ENCODE results near the gene PTGDS.
"Not testable (repeated sequence)": the region's sequence is repeated elsewhere in the genome, so short reads cannot be mapped to it uniquely, and the experiment has no call there.

The PTGDS gene

GRCh38 chr9:136992819-136993369 lies 15.6 kb downstream of the PTGDS start:
- DNase-seq, result no peak

GRCh38 chr9:136994180-136994887 lies 17.0 kb downstream of the PTGDS start:
- DNase-seq, result no peak

GRCh38 chr9:136994888-136995230 lies 17.6 kb downstream of the PTGDS start:
- DNase-seq, result no peak

- DNase-seq, result no peak
These were observed 18.1 kb downstream of the PTGDS start for GRCh38 chr9:136995362-136995761.

- no peak for DNase-seq
These were observed 18.5 kb downstream of the PTGDS start for GRCh38 chr9:136995772-136996311.

- DNase-seq, result no peak
These were observed 19.3 kb downstream of the PTGDS start, which contains the start of gene CLIC3 for GRCh38 chr9:136996361-136997292. CLIC3 (minus strand) TSS chr9:136996568; CDS start chr9:136996543, 25 bp downstream.

GRCh38 chr9:136997371-136997770 lies 20.1 kb downstream of the PTGDS start:
- DNase-seq, result no peak

GRCh38 chr9:136997830-136998234 lies 20.5 kb downstream of the PTGDS start:
- DNase-seq, result no peak

GRCh38 chr9:137000177-137000930 lies 23.1 kb downstream of the PTGDS start:
- DNase-seq, result peak; percentile 39

- DNase-seq, result no peak
These were observed 24.7 kb downstream of the PTGDS start for GRCh38 chr9:137001857-137002645.

GRCh38 chr9:137002646-137003041 lies 25.3 kb downstream of the PTGDS start:
- no peak for DNase-seq

- not testable (repeated sequence) for DNase-seq
These were observed 27.0 kb downstream of the PTGDS start for GRCh38 chr9:137004285-137004684.

- DNase-seq, result no peak
These were observed 29.1 kb downstream of the PTGDS start for GRCh38 chr9:137006116-137007003.

GRCh38 chr9:137007108-137007815 lies 30.0 kb downstream of the PTGDS start:
- DNase-seq, result no peak

GRCh38 chr9:137007816-137008270 lies 30.5 kb downstream of the PTGDS start:
- no peak for DNase-seq

- DNase-seq, result no peak
These were observed 31.0 kb downstream of the PTGDS start for GRCh38 chr9:137008312-137008711.

- no peak for DNase-seq
These were observed 31.9 kb downstream of the PTGDS start for GRCh38 chr9:137009217-137009616.

- DNase-seq, result no peak
These were observed 32.8 kb downstream of the PTGDS start for GRCh38 chr9:137009938-137010732.

- no peak for DNase-seq
These were observed 33.9 kb downstream of the PTGDS start for GRCh38 chr9:137011156-137011555.
